Ascending aorta (tissue), 2 donors: ENCODE measurements around the gene USF2. TPM values are rescaled to one million over a fixed set of nuclear protein-coding genes. Genes with fewer than 3 reads are reported as not detected.
"Not testable (repeated sequence)": the region's sequence is repeated elsewhere in the genome, so short reads cannot be mapped to it uniquely, and the experiment has no call there.

ENCODE experiments used
- DNase-seq, 2 donors: peaks; one replicate each; pipeline ENCODE4 v3.0.0-alpha.2; 2019; ENCODE audit warnings: low spot score in 2 of 2
- H3K27ac ChIP-seq, 2 donors: fragments of 200-600 bp; sonication (generic); one replicate each; pipeline ENCODE4 v1.5.1; 2016 to 2017; ENCODE audit warnings: mild to moderate bottlenecking in 1 of 2
- H3K27me3 ChIP-seq: fragments of 200-600 bp; sonication (generic); one replicate; pipeline ENCODE4 v1.5.1; 2017
- H3K36me3 ChIP-seq, 2 donors: fragments of 200-600 bp; sonication (generic); one replicate each; pipeline ENCODE4 v1.5.1; 2016
- H3K4me1 ChIP-seq, 2 donors: fragments of 200-600 bp; sonication (generic); one replicate each; pipeline ENCODE4 v1.5.1; 2016 to 2017; ENCODE audit warnings: mild to moderate bottlenecking in 1 of 2
- H3K4me3 ChIP-seq, 2 donors: fragments of 200-600 bp; sonication (generic); one replicate each; pipeline ENCODE4 v1.5.1; 2016 to 2017; ENCODE audit warnings: mild to moderate bottlenecking in 1 of 2
- H3K9me3 ChIP-seq, 2 donors: fragments of 200-600 bp; sonication (generic); one replicate each; pipeline ENCODE4 v1.5.1; 2016
- CTCF ChIP-seq, 3 experiments: fragments of 200-600 bp in 2 of 3; fragments of 450-650 bp in 1 of 3; sonication (generic) in 2 of 3; IDR thresholded peaks; one replicate each; pipeline ENCODE4 v1.5.1; 2016 to 2019; ENCODE audit warnings: antibody characterized with exemption in 3 of 3, mild to moderate bottlenecking in 1 of 3, moderate library complexity in 1 of 3
- intact Hi-C: fragments of 100-400 bp; cut with DNase I; formaldehyde crosslinking; loops from one replicate; pipeline ENCODE4 v1.15.1; 2023
- total RNA-seq: library from RNA; depleted of rRNA; stranded (reverse); fragments of >200 nt; gene quantifications from one replicate; pipeline ENCODE4 v1.1.0, GENCODE V29; 2016

USF2 gene
- total RNA-seq, 1 donor from 2014 or later: 116 TPM

GRCh38 chr19:35284153-35285094, 15.7 kb downstream of the USF2 start:
- H3K27ac ChIP-seq: no peak overlapping the region
- H3K4me3 ChIP-seq: no peak overlapping the region

GRCh38 chr19:35285095-35285449, 16.3 kb downstream of the USF2 start:
- Histone ChIP-seq H3K4me1 (no peaks in the 10 kb centered on the region), H3K4me3 (no peak overlapping the region), H3K36me3 (no peaks in the 10 kb centered on the region), H3K27ac (no peak overlapping the region), H3K27me3 (no peaks in the 10 kb centered on the region), H3K9me3 (no peaks in the 10 kb centered on the region)
- no peak for DNase-seq
- TF ChIP-seq CTCF (IDR thresholded peaks at IDR 0.05): no peak
- intact Hi-C loops: no loop called here

More at GRCh38 chr19:35284153-35285094, 15.7 kb downstream of the USF2 start:
- intact Hi-C loops: no loop called here
- no peaks in the 10 kb centered on the region for H3K27me3 ChIP-seq
- no peaks in the 10 kb centered on the region for H3K4me1 ChIP-seq
- no peak for DNase-seq
- no peaks in the 10 kb centered on the region for H3K9me3 ChIP-seq
- peaks cover under 1 to 3% of the 10 kb centered on the region in 2 donors for H3K36me3 ChIP-seq
- TF ChIP-seq CTCF (IDR thresholded peaks at IDR 0.05): no peak

- intact Hi-C loops, DNase-seq, H3K36me3 ChIP-seq, H3K4me1 ChIP-seq, H3K9me3 ChIP-seq, H3K27ac ChIP-seq, H3K4me3 ChIP-seq, H3K27me3 ChIP-seq: not testable (repeated sequence)
Measured at GRCh38 chr19:35285465-35285864, 16.7 kb downstream of the USF2 start.

GRCh38 chr19:35286101-35286500, 17.3 kb downstream of the USF2 start:
- not testable (repeated sequence) for DNase-seq

GRCh38 chr19:35287713-35288112, 19.0 kb downstream of the USF2 start:
- Histone ChIP-seq H3K4me3 (no peak overlapping the region), H3K4me1 (no peaks in the 10 kb centered on the region), H3K27me3 (no peaks in the 10 kb centered on the region), H3K9me3 (no peaks in the 10 kb centered on the region), H3K36me3 (no peaks in the 10 kb centered on the region), H3K27ac (no peak overlapping the region)
- DNase-seq: no peak
- no peak for TF ChIP-seq CTCF (IDR thresholded peaks at IDR 0.05)
- intact Hi-C loops: no loop called here

More at GRCh38 chr19:35286101-35286500, 17.3 kb downstream of the USF2 start:
- H3K27ac ChIP-seq, H3K27me3 ChIP-seq, H3K9me3 ChIP-seq, H3K36me3 ChIP-seq, H3K4me1 ChIP-seq, H3K4me3 ChIP-seq, intact Hi-C loops: not testable (repeated sequence)

GRCh38 chr19:35288331-35288730, 19.6 kb downstream of the USF2 start:
- intact Hi-C loops: no loop called here
- H3K4me1 ChIP-seq: no peaks in the 10 kb centered on the region
- H3K27ac ChIP-seq: no peak overlapping the region
- no peak for DNase-seq
- H3K27me3 ChIP-seq: no peaks in the 10 kb centered on the region
- no peaks in the 10 kb centered on the region for H3K36me3 ChIP-seq
- no peak for TF ChIP-seq CTCF (IDR thresholded peaks at IDR 0.05)
- H3K4me3 ChIP-seq: no peak overlapping the region
- no peaks in the 10 kb centered on the region for H3K9me3 ChIP-seq
